SKM-1 (cell line): ENCODE measurements around the gene FGF2.
"Not testable (repeated sequence)": the region's sequence is repeated elsewhere in the genome, so short reads cannot be mapped to it uniquely, and the experiment has no call there.

Experiments
- DNase-seq: peaks from one replicate; lab custom pipeline; 2025; ENCODE audit not compliant: unreplicated experiment; lab: John Stamatoyannopoulos, UW

FGF2 gene

GRCh38 chr4:122826553-122827257, at the start of gene FGF2:
TSS of gene FGF2 (plus strand) at chr4:122826831. CDS start at chr4:122827175, 344 bp downstream.
- no peak for DNase-seq

GRCh38 chr4:122776916-122777315, 49.7 kb upstream of the FGF2 start:
- no peak for DNase-seq

GRCh38 chr4:122777846-122778673, 48.6 kb upstream of the FGF2 start:
- no peak for DNase-seq

GRCh38 chr4:122781486-122781885, 45.1 kb upstream of the FGF2 start:
- DNase-seq, result no peak

- no peak for DNase-seq
These were observed 43.1 kb upstream of the FGF2 start for GRCh38 chr4:122783301-122784215.

GRCh38 chr4:122784261-122784660, 42.4 kb upstream of the FGF2 start:
- DNase-seq, result no peak

- DNase-seq, result no peak
These were observed 41.5 kb upstream of the FGF2 start for GRCh38 chr4:122785099-122785498.

- DNase-seq, result not testable (repeated sequence)
These were observed 40.3 kb upstream of the FGF2 start for GRCh38 chr4:122786296-122786695.

GRCh38 chr4:122786920-122787319, 39.7 kb upstream of the FGF2 start:
- DNase-seq, result not testable (repeated sequence)

- no peak for DNase-seq
These were observed 38.7 kb upstream of the FGF2 start for GRCh38 chr4:122787940-122788339.

- DNase-seq, result no peak
These were observed 37.7 kb upstream of the FGF2 start for GRCh38 chr4:122788935-122789334.

GRCh38 chr4:122793811-122794210, 32.8 kb upstream of the FGF2 start:
- DNase-seq, result no peak

GRCh38 chr4:122796801-122797404, 29.7 kb upstream of the FGF2 start:
- no peak for DNase-seq

- DNase-seq, result no peak
These were observed 29.1 kb upstream of the FGF2 start for GRCh38 chr4:122797405-122798094.

- DNase-seq, result no peak
These were observed 28.5 kb upstream of the FGF2 start for GRCh38 chr4:122798101-122798500.

GRCh38 chr4:122798917-122799316, 27.7 kb upstream of the FGF2 start:
- no peak for DNase-seq

- DNase-seq, result no peak
These were observed 22.8 kb upstream of the FGF2 start for GRCh38 chr4:122803788-122804208.

GRCh38 chr4:122806981-122807679, 19.5 kb upstream of the FGF2 start:
- DNase-seq, result no peak

- no peak for DNase-seq
These were observed 16.0 kb upstream of the FGF2 start for GRCh38 chr4:122810669-122811068.

GRCh38 chr4:122811781-122812180, 14.8 kb upstream of the FGF2 start:
- DNase-seq, result not testable (repeated sequence)
